Ishikawa (cell line): ENCODE data around the gene NFIX.

Experiments
- CEBPB ChIP-seq: IDR thresholded peaks from 2 replicates; pipeline ENCODE4 v1.6.1; 2012
- CREB1 ChIP-seq: IDR thresholded peaks from 2 replicates; pipeline ENCODE4 v1.6.1; 2012; ENCODE audit warnings: low read depth
- EGR1 ChIP-seq: IDR thresholded peaks from 2 replicates; pipeline ENCODE4 v1.6.1; 2012
- EP300 ChIP-seq: IDR thresholded peaks from 2 replicates; pipeline ENCODE4 v1.6.1; 2012; ENCODE audit warnings: borderline replicate concordance
- FOXM1 ChIP-seq: IDR thresholded peaks from 2 replicates; pipeline ENCODE4 v1.6.1; 2012; ENCODE audit warnings: low read depth, borderline replicate concordance
- MAX ChIP-seq: IDR thresholded peaks from 2 replicates; pipeline ENCODE4 v1.6.1; 2012
- NFIC ChIP-seq: IDR thresholded peaks from 2 replicates; pipeline ENCODE4 v1.6.1; 2012
- RAD21 ChIP-seq: IDR thresholded peaks from 2 replicates; pipeline ENCODE4 v1.6.1; 2012; ENCODE audit warnings: low read depth
- TAF1 ChIP-seq: IDR thresholded peaks from 2 replicates; pipeline ENCODE4 v1.6.1; 2012; ENCODE audit warnings: low read depth, mild to moderate bottlenecking
- TCF12 ChIP-seq: IDR thresholded peaks from 2 replicates; pipeline ENCODE4 v1.6.1; 2012; ENCODE audit warnings: low read depth
- TEAD4 ChIP-seq: IDR thresholded peaks from 2 replicates; pipeline ENCODE4 v1.6.1; 2012
- USF1 ChIP-seq: IDR thresholded peaks from 2 replicates; pipeline ENCODE4 v1.6.1; 2012
- YY1 ChIP-seq: IDR thresholded peaks from 2 replicates; pipeline ENCODE4 v1.6.1; 2012; ENCODE audit warnings: low read depth
- ZBTB7A ChIP-seq: IDR thresholded peaks from 2 replicates; pipeline ENCODE4 v1.6.1; 2012; ENCODE audit warnings: low read depth
- TF ChIP-seq, protein P1 (sequence below): IDR thresholded peaks from 2 replicates; pipeline ENCODE4 v1.6.1; 2012; ENCODE audit warnings: low read depth, mild to moderate bottlenecking

NFIX gene

GRCh38 chr19:13035820-13036365 is 40.6 kb downstream of the NFIX start:
- TF ChIP-seq RAD21: no peak
- 0 out of 2 replicates have a peak, but pooled peaks have one; percentile 14 for TF ChIP-seq ZBTB7A
- no peak for TF ChIP-seq YY1
- TF ChIP-seq USF1: no peak

DNA sequence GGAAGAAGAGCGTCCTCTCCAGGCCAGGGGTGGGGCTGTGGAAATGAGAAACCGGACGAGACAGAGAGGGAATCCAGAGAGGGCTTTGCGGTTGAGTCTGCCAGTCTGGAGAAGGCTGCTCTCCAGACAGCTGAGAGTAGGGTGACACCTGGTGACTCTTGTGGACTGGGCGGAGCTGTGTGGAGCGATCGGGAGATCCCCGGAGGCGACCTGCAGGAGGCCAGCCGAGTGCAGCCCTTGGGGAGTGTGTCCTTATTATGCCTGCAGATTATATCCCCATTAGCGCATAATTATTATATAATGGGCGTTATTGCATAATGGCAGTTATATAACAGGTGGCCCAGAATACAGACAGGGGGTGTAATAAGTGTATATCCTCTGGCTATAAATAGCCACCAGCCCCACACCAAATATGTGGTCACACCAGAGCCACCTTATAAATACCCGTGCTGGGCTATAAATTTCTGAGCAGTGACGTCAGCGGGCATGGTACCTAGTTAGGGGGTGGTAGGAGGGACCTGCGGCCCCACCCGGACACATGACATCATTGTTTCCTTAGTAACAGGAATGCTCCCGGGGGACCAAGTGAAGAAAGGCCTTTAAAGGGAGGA is 41.2 kb downstream of the NFIX start:
- no peak for TF ChIP-seq MAX
- no peak for TF ChIP-seq NFIC
- no peak; the same call in 1 of the 2 replicates for TF ChIP-seq ZBTB7A
- TF ChIP-seq RAD21: no peak
- TF ChIP-seq TCF12: peak; percentile 41; the same call in 1 of the 2 replicates
- TF ChIP-seq EGR1: no peak
- no peak for TF ChIP-seq YY1
- 0 out of 2 replicates have a peak, but pooled peaks have one; percentile 21 for TF ChIP-seq FOXM1
- TF ChIP-seq, protein P1, sequence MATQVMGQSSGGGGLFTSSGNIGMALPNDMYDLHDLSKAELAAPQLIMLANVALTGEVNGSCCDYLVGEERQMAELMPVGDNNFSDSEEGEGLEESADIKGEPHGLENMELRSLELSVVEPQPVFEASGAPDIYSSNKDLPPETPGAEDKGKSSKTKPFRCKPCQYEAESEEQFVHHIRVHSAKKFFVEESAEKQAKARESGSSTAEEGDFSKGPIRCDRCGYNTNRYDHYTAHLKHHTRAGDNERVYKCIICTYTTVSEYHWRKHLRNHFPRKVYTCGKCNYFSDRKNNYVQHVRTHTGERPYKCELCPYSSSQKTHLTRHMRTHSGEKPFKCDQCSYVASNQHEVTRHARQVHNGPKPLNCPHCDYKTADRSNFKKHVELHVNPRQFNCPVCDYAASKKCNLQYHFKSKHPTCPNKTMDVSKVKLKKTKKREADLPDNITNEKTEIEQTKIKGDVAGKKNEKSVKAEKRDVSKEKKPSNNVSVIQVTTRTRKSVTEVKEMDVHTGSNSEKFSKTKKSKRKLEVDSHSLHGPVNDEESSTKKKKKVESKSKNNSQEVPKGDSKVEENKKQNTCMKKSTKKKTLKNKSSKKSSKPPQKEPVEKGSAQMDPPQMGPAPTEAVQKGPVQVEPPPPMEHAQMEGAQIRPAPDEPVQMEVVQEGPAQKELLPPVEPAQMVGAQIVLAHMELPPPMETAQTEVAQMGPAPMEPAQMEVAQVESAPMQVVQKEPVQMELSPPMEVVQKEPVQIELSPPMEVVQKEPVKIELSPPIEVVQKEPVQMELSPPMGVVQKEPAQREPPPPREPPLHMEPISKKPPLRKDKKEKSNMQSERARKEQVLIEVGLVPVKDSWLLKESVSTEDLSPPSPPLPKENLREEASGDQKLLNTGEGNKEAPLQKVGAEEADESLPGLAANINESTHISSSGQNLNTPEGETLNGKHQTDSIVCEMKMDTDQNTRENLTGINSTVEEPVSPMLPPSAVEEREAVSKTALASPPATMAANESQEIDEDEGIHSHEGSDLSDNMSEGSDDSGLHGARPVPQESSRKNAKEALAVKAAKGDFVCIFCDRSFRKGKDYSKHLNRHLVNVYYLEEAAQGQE: no peak
- TF ChIP-seq CREB1: peak; percentile 67
- peak; percentile 54 for TF ChIP-seq TEAD4
- TF ChIP-seq EP300: peak; percentile 48; the same call in 1 of the 2 replicates
- 0 out of 2 replicates have a peak, but pooled peaks have one; percentile 14 for TF ChIP-seq CEBPB
- peak; percentile 34; the same call in 1 of the 2 replicates for TF ChIP-seq USF1
- TF ChIP-seq TAF1: no peak

GRCh38 chr19:13037161-13037560 is 41.9 kb downstream of the NFIX start:
- peak; percentile 70 for TF ChIP-seq TEAD4
- TF ChIP-seq CEBPB: no peak

DNA sequence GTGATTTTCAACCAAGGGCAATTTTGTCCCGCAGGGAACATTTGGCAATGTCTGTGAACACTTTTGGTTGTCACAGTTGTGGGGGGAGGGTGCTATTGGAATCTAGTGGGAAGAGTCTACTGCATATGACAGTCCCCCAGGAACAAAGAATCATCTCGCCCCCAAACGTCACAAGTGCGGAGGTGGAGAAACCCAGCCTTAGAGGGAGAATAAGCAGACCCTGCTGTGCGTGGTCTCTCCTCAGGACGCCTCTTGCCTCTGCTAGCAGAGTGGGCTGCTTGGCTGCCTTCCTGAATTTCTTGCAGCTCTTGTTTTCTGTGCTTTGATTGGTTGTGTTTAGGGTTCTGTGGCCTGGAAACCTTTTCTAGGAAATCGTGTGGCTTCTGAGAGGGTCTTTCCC is 42.5 kb downstream of the NFIX start:
- TF ChIP-seq TCF12 (no peak), RAD21 (no peak), TEAD4 (no peak), FOXM1 (no peak), CREB1 (no peak), ZBTB7A (no peak), TAF1 (no peak), MAX (no peak), YY1 (no peak), USF1 (no peak)
- TF ChIP-seq, protein P1: no peak

DNA sequence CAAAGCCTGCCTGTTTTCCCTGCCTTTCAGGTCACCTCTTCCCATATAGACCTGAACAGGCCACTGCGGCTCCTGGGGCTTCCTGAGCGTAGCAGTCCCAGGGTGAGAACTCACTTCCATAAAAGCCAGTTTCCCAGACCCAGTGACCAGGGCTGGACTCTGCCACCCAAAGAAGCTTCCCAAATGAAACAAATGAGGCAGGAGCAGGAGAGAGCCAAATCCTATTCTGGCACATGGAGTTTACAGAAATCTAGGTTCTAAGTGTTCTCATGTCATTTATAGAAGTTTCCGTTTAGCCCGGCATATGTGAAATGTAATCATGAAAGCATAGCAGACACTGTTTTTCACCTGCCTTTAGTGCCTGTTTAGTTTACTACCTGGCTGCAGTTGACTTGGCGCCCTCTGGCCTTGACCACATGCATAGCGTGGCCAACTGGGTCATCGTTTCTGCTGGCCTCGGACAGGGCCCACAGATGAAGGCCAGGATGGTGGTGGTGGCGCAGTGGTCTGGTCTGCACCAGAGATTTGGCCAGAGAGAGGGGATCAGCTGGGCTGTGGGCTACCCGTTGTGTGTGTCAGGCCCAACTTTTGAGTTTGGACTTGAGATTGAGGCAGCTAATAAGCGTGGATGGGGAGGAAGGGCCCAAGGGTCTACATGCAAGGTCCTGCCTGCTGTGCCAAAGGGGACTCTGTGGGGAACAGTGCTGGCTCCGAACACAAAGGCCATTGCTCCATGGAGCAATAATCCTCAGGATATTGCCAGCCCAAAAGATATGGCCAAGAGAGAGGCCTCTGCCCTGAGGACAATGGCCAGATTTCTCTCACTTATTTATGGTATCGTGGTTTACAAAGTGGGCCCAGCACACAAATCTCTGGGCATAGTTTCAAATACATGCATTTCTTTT is 43.3 kb downstream of the NFIX start:
- TF ChIP-seq MAX (no peak), RAD21 (no peak), YY1 (no peak), EGR1 (no peak), NFIC (no peak), TCF12 (no peak), CEBPB (no peak)
- TF ChIP-seq, protein P1: no peak
